Measurements from ENCODE around the gene CDKN1C. TPM values are rescaled to one million over a fixed set of nuclear protein-coding genes. Genes with fewer than 3 reads are reported as not detected.

The CDKN1C gene
- total RNA-seq, 1 donor from 2014 or later, result 27.7 TPM

DNA sequence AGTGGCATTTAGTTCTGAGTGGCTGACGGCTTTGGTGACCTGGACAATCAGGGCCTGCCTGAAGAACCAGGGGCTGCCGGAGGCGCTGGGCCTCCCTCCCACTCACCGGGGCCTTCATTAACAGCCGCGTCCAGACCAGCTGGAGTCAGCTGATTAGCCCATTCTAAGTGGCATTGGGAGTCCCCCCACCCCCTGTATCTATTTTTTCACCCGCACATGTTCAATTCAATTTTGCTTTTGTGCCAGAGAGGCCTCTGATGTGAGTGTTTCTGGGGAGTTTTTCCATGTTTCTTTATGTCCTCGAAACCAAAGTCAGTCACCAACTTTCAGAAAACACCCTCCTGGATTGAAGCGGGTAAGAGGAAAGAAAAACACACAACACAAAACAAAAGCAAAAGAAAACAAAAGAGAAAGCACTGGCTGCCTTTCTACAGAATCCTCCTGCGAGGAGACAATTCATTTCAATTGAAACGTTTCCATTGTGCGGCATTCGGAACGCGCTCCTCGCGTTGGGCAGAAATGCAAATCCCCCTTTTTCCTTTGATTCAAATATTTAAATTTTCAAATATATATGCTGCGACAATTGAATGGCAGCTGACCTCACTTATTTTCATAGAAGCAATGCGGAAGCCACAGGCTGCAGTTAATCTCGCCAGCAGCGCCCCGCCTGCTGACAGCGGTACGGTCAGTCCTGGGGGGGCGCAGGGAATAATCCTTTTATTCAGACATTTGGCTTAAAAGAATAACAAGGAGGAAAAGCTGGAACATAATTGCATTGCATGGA, 17.7 kb downstream of the CDKN1C start:
- no peak overlapping the region for H3K4me3 ChIP-seq (ENCODE audit: low read depth, low read length)
- no peak for TF ChIP-seq CTCF (conservative IDR thresholded peaks at IDR 0.05; ENCODE audit: low read depth, low read length)
- no peak for DNase-seq (ENCODE audit: low read depth)

DNA sequence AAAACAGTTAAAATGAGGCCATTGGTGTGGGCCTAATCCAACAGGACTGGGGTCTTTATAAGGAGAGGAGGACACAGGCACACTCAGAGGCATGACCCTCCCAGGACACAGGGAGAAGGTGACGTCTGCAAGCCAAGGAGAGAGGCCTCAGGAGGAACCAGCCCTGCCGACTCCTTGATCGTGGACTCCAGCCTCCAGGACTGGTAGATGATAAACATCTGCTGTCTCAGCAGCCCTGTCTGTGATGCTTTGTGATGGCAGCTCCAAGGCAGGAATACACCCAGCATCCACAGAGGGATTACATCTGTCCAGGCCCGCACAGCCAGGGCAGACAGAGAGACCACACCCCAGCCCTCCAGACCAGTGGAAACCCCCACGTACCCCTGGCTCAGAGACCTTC, 18.4 kb downstream of the CDKN1C start:
- DNase-seq (ENCODE audit: low read depth), result no peak
- no peak overlapping the region for H3K4me3 ChIP-seq (ENCODE audit: low read depth, low read length)
- no peak for TF ChIP-seq CTCF (conservative IDR thresholded peaks at IDR 0.05; ENCODE audit: low read depth, low read length)

DNA sequence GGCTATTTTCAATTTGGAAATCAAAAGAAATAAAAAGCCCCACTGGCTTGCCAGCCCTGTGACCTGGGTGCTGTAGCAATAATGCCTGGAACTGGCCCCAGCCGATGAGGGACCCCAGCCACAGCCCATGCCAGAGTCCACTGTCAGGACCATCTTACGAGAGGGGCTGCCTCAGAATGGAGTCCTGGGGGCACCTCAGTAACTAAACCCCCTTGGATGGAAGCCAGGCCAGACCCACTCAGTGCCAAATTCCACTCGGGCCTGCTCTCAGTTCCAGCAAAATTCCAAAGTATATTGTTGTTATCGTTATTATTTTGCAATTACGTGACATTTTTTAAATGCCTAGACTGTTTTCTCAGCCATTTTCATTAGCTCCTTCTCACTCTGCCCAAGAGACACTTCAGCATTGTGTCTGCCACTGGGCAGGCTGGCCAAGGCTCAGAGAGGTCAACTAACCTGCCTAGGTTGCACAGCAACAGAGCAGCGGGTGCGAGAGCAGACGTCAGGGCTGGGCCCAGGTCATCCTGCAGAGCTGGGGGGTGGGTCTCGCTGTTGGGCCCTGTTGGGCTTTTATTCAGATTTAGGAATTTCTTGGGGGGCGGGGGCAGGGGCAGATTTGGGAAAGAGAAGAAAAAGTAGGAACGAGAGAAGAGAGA, 19.5 kb downstream of the CDKN1C start:
- H3K4me3 ChIP-seq (ENCODE audit: low read depth, low read length), result no peak overlapping the region
- DNase-seq (ENCODE audit: low read depth), result no peak
- no peak for TF ChIP-seq CTCF (conservative IDR thresholded peaks at IDR 0.05; ENCODE audit: low read depth, low read length)

GRCh38 chr11:2864901-2865300, 20.7 kb downstream of the CDKN1C start:
- DNase-seq (ENCODE audit: low read depth), result no peak
- TF ChIP-seq CTCF (conservative IDR thresholded peaks at IDR 0.05; ENCODE audit: low read depth, low read length), result no peak
- no peak overlapping the region for H3K4me3 ChIP-seq (ENCODE audit: low read depth, low read length)

DNA sequence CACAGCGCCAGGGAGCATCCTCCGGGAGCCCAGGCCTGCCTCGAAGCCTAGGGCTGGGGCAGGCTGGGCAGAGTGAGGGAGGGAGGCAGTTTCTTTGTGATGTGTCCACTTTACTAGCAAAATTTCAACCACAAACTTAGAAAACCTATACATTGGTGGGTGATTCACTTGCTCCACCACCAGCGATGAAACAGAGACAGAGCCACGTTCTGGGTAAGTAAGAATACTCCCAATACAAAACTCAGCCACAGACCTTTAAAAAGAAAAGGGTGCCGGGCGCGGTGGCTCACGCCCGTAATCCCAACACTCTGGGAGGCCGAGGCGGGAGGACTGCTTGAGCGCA, 22.3 kb downstream of the CDKN1C start:
- DNase-seq (ENCODE audit: low read depth), result no peak
- H3K4me3 ChIP-seq (ENCODE audit: low read depth, low read length), result no peak overlapping the region
- no peak for TF ChIP-seq CTCF (conservative IDR thresholded peaks at IDR 0.05; ENCODE audit: low read depth, low read length)

GRCh38 chr11:2862395-2863275, 22.9 kb downstream of the CDKN1C start:
- TF ChIP-seq CTCF (conservative IDR thresholded peaks at IDR 0.05; ENCODE audit: low read depth, low read length), result no peak
- no peak overlapping the region for H3K4me3 ChIP-seq (ENCODE audit: low read depth, low read length)
- no peak for DNase-seq (ENCODE audit: low read depth)

All from epithelial cell of proximal tubule (primary cell).